ENCODE data around the gene ROPN1. TPM values are rescaled to one million over a fixed set of nuclear protein-coding genes. Genes with fewer than 3 reads are reported as not detected.

The ROPN1 gene
- total and polyA plus RNA-seq, 2 donors (not counting 1 experiment from before 2014, with no cell fraction given): not detected

DNA sequence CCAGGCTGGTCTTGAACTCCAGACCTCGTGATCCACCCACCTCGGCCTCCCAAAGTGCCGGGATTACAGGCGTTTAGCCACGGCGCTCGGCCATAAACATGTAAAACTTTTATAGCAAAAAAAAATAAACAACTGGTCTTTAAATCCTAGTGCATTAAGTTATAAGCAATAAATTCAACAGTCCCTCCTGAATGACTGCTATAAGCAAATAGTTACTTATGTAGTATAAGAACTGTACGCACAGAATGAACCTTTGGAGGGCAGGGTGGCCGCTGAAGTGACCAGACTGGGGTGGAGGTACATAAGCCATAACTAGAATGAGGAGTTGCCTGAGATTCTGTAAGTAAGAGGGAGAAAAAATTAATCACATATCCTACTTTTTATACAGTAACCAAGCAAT lies 43.5 kb downstream of the ROPN1 start:
- H3K36me3 ChIP-seq (ENCODE audit: control insufficient read depth, insufficient read depth, low read length): peaks cover 9% of the 10 kb centered on the region

GRCh38 chr3:123947482-123947881 lies 44.4 kb downstream of the ROPN1 start:
- Histone ChIP-seq H3K27me3 (ENCODE audit: control insufficient read depth, insufficient read depth, low read length) (no peaks in the 10 kb centered on the region), H4K20me1 (ENCODE audit: control insufficient read depth, extremely low read depth, insufficient read depth, low read length) (no peaks in the 10 kb centered on the region), H3K79me2 (ENCODE audit: control insufficient read depth, insufficient read depth, low read length) (no peaks in the 10 kb centered on the region), H3K27ac (ENCODE audit: insufficient read depth, low read length) (no peak overlapping the region), H2AFZ (ENCODE audit: low read length) (no peak overlapping the region), H3K9ac (ENCODE audit: insufficient read depth, low read length) (no peak overlapping the region), H3K4me1 (ENCODE audit: control insufficient read depth, extremely low read depth, insufficient read depth, low read length) (peaks cover 2% of the 10 kb centered on the region), H3K4me3 (replicated peaks in 1 of 4; ENCODE audit: control extremely low read depth in 1 of 4, insufficient read depth in 1 of 4, low read depth in 3 of 4, low read length in 4 of 4) (no peak overlapping the region), H3K4me2 (ENCODE audit: extremely low read depth, insufficient read depth, low read length) (no peak overlapping the region), H3K36me3 (ENCODE audit: control insufficient read depth, insufficient read depth, low read length) (peaks cover 3% of the 10 kb centered on the region), H3K9me3 (ENCODE audit: control insufficient read depth, insufficient read depth, low read depth, low read length) (no peaks in the 10 kb centered on the region)
- peak in 1 of 2 donors; percentile 3 for DNase-seq (ENCODE audit: low read depth in 2 of 2)
- no peak for TF ChIP-seq EZH2 (IDR thresholded peaks at IDR 0.05; ENCODE audit: low read length, missing control alignments)
- TF ChIP-seq, protein P1, sequence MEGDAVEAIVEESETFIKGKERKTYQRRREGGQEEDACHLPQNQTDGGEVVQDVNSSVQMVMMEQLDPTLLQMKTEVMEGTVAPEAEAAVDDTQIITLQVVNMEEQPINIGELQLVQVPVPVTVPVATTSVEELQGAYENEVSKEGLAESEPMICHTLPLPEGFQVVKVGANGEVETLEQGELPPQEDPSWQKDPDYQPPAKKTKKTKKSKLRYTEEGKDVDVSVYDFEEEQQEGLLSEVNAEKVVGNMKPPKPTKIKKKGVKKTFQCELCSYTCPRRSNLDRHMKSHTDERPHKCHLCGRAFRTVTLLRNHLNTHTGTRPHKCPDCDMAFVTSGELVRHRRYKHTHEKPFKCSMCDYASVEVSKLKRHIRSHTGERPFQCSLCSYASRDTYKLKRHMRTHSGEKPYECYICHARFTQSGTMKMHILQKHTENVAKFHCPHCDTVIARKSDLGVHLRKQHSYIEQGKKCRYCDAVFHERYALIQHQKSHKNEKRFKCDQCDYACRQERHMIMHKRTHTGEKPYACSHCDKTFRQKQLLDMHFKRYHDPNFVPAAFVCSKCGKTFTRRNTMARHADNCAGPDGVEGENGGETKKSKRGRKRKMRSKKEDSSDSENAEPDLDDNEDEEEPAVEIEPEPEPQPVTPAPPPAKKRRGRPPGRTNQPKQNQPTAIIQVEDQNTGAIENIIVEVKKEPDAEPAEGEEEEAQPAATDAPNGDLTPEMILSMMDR (conservative IDR thresholded peaks at IDR 0.05 in 1 of 2, IDR thresholded peaks at IDR 0.05 in 1 of 2; ENCODE audit: low read depth in 1 of 2, low read length in 2 of 2): no peak

More for the DNA sequence above, 43.5 kb downstream of the ROPN1 start:
- Histone ChIP-seq H3K9ac (ENCODE audit: insufficient read depth, low read length) (no peak overlapping the region), H3K4me1 (ENCODE audit: control insufficient read depth, extremely low read depth, insufficient read depth, low read length) (peaks cover 2% of the 10 kb centered on the region), H3K9me3 (ENCODE audit: control insufficient read depth, insufficient read depth, low read depth, low read length) (no peaks in the 10 kb centered on the region), H3K4me2 (ENCODE audit: extremely low read depth, insufficient read depth, low read length) (no peak overlapping the region), H3K79me2 (ENCODE audit: control insufficient read depth, insufficient read depth, low read length) (no peaks in the 10 kb centered on the region), H4K20me1 (ENCODE audit: control insufficient read depth, extremely low read depth, insufficient read depth, low read length) (no peaks in the 10 kb centered on the region), H3K27ac (ENCODE audit: insufficient read depth, low read length) (no peak overlapping the region), H3K27me3 (ENCODE audit: control insufficient read depth, insufficient read depth, low read length) (no peaks in the 10 kb centered on the region), H3K4me3 (replicated peaks in 1 of 4; ENCODE audit: control extremely low read depth in 1 of 4, insufficient read depth in 1 of 4, low read depth in 3 of 4, low read length in 4 of 4) (no peak overlapping the region), H2AFZ (ENCODE audit: low read length) (no peak overlapping the region)
- no peak for DNase-seq (ENCODE audit: low read depth in 2 of 2)
- no peak for TF ChIP-seq EZH2 (IDR thresholded peaks at IDR 0.05; ENCODE audit: low read length, missing control alignments)

DNA sequence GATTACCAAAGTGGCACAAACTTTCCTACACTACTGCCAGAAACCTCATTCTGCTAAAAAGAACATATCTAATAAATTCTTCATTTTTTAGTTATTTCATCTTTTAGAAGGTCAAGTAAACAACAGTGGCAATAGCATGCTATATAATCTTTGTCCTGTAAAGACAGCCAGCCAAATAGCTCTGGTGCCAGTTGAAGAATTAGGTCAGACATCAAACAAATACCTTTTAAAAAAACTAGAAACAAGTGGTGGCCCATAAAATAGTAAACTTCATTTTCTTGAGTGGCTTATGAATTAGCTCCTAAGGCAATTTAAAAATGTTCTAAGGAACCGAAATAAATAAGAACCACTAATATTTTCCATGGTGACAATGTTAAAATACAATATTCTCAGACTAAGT lies 50.4 kb downstream of the ROPN1 start:
- no peak for DNase-seq (ENCODE audit: low read depth in 2 of 2)
- Histone ChIP-seq H3K4me3 (replicated peaks in 1 of 4; ENCODE audit: control extremely low read depth in 1 of 4, insufficient read depth in 1 of 4, low read depth in 3 of 4, low read length in 4 of 4) (no peak overlapping the region), H3K9me3 (ENCODE audit: control insufficient read depth, insufficient read depth, low read depth, low read length) (no peaks in the 10 kb centered on the region), H3K4me2 (ENCODE audit: extremely low read depth, insufficient read depth, low read length) (no peak overlapping the region), H2AFZ (ENCODE audit: low read length) (no peak overlapping the region), H3K9ac (ENCODE audit: insufficient read depth, low read length) (no peak overlapping the region), H4K20me1 (ENCODE audit: control insufficient read depth, extremely low read depth, insufficient read depth, low read length) (no peaks in the 10 kb centered on the region), H3K36me3 (ENCODE audit: control insufficient read depth, insufficient read depth, low read length) (peaks cover 2% of the 10 kb centered on the region), H3K27ac (ENCODE audit: insufficient read depth, low read length) (no peak overlapping the region), H3K27me3 (ENCODE audit: control insufficient read depth, insufficient read depth, low read length) (no peaks in the 10 kb centered on the region), H3K79me2 (ENCODE audit: control insufficient read depth, insufficient read depth, low read length) (no peaks in the 10 kb centered on the region), H3K4me1 (ENCODE audit: control insufficient read depth, extremely low read depth, insufficient read depth, low read length) (no peaks in the 10 kb centered on the region)
- TF ChIP-seq, protein P1 (conservative IDR thresholded peaks at IDR 0.05 in 1 of 2, IDR thresholded peaks at IDR 0.05 in 1 of 2; ENCODE audit: low read depth in 1 of 2, low read length in 2 of 2): no peak
